Bronchial epithelial cell (primary cell): Measurements from ENCODE around the gene TAGLN. TPM values are rescaled to one million over a fixed set of nuclear protein-coding genes. Genes with fewer than 3 reads are reported as not detected.
"Not testable (repeated sequence)": the region's sequence is repeated elsewhere in the genome, so short reads cannot be mapped to it uniquely, and the experiment has no call there.

Experiments used
- DNase-seq: peaks from one replicate; pipeline ENCODE4 v3.0.0-alpha.2; 2010; ENCODE audit warnings: low read depth
- FAIRE-seq: peaks from 2 replicates; lab custom pipeline; 2011; peaks lifted over from hg19 to GRCh38; lab: Jason Lieb, UNC
- H3K27me3 ChIP-seq: 2 replicates; pipeline ENCODE4 v1.5.1; 2011; ENCODE audit warnings: low read length; ENCODE audit not compliant: control insufficient read depth, insufficient read depth
- H3K36me3 ChIP-seq: 2 replicates; pipeline ENCODE4 v1.5.1; 2011; ENCODE audit warnings: low read length; ENCODE audit not compliant: control insufficient read depth, insufficient read depth
- H3K4me3 ChIP-seq: 2 replicates; pipeline ENCODE4 v1.5.1; 2011; ENCODE audit warnings: mild to moderate bottlenecking, low read depth, low read length, control low read depth
- CTCF ChIP-seq: IDR thresholded peaks from 2 replicates; pipeline ENCODE4 v1.5.1; 2011; ENCODE audit warnings: mild to moderate bottlenecking, moderate library complexity, low read length, control low read depth, inconsistent platforms; ENCODE audit not compliant: insufficient read depth, severe bottlenecking
- total RNA-seq: library from RNA; depleted of rRNA; stranded (reverse); fragments of >200 nt; gene quantifications from 2 replicates; pipeline ENCODE4 v1.2.1, GENCODE V29; 2014

Gene TAGLN
- total RNA-seq, 1 donor from 2014 or later, result 12.4 TPM

- FAIRE-seq, result no peak
- peaks cover 7% of the 10 kb centered on the region for H3K36me3 ChIP-seq
- no peak overlapping the region for H3K4me3 ChIP-seq
- DNase-seq, result no peak
- TF ChIP-seq CTCF, result no peak
- H3K27me3 ChIP-seq, result no peaks in the 10 kb centered on the region
These were observed 17.3 kb upstream of the TAGLN start for GRCh38 chr11:117181586-117182550.

GRCh38 chr11:117182551-117182935 is 16.6 kb upstream of the TAGLN start:
- Histone ChIP-seq H3K4me3 (no peak overlapping the region), H3K27me3 (no peaks in the 10 kb centered on the region), H3K36me3 (peaks cover 7% of the 10 kb centered on the region)
- no peak for FAIRE-seq
- TF ChIP-seq CTCF, result no peak
- no peak for DNase-seq

- H3K27me3 ChIP-seq, H3K4me3 ChIP-seq, FAIRE-seq, H3K36me3 ChIP-seq, DNase-seq: not testable (repeated sequence)
These were observed 16.0 kb upstream of the TAGLN start for GRCh38 chr11:117183178-117183577.

- no peak overlapping the region for H3K4me3 ChIP-seq
- no peaks in the 10 kb centered on the region for H3K27me3 ChIP-seq
- FAIRE-seq, result no peak
- H3K36me3 ChIP-seq, result peaks cover 13% of the 10 kb centered on the region
- DNase-seq, result no peak
- TF ChIP-seq CTCF, result no peak
These were observed 15.3 kb upstream of the TAGLN start for GRCh38 chr11:117183724-117184349.

- Histone ChIP-seq H3K4me3 (no peak overlapping the region), H3K36me3 (peaks cover 27% of the 10 kb centered on the region), H3K27me3 (no peaks in the 10 kb centered on the region)
- FAIRE-seq (no peak), DNase-seq (no peak)
- no peak for TF ChIP-seq CTCF
These were observed 13.3 kb upstream of the TAGLN start for GRCh38 chr11:117185736-117186430.

GRCh38 chr11:117186431-117186761 is 12.8 kb upstream of the TAGLN start:
- TF ChIP-seq CTCF, result no peak
- FAIRE-seq (no peak), DNase-seq (no peak)
- Histone ChIP-seq H3K27me3 (no peaks in the 10 kb centered on the region), H3K36me3 (peaks cover 27% of the 10 kb centered on the region), H3K4me3 (no peak overlapping the region)
